Pulmonary artery endothelial cell (primary cell): ENCODE measurements around the gene OR5H14. TPM values are rescaled to one million over a fixed set of nuclear protein-coding genes. Genes with fewer than 3 reads are reported as not detected.
"Not testable (repeated sequence)": the region's sequence is repeated elsewhere in the genome, so short reads cannot be mapped to it uniquely, and the experiment has no call there.

Experiments used
- DNase-seq: peaks from one replicate; pipeline ENCODE4 v3.0.0-alpha.2; 2011; ENCODE audit warnings: low read depth, low spot score
- total RNA-seq: library from RNA; depleted of rRNA; stranded (reverse); fragments of >200 nt; gene quantifications from 2 replicates; pipeline ENCODE4 v1.2.3, GENCODE V29; 2014

Gene OR5H14
- total RNA-seq, 1 donor from 2014 or later = not detected

DNA sequence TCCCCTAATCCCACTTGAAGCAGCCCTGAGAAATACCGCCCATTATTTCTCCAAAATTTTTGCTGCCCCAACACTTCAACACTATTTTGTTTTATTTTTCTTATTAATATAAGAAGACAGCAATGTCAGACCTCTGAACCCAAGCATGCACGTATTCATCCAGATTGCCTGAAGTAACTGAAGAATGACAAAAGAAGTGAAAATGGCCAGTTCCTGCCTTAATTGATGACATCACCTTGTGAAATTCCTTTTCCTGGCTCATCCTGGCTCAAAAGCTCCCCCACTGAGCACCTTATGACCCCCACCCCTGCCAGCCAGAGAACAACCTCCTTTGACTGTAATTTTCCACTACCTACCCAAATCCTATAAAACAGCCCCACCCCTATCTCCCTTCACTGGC lies 49.0 kb downstream of the OR5H14 start:
- not testable (repeated sequence) for DNase-seq

DNA sequence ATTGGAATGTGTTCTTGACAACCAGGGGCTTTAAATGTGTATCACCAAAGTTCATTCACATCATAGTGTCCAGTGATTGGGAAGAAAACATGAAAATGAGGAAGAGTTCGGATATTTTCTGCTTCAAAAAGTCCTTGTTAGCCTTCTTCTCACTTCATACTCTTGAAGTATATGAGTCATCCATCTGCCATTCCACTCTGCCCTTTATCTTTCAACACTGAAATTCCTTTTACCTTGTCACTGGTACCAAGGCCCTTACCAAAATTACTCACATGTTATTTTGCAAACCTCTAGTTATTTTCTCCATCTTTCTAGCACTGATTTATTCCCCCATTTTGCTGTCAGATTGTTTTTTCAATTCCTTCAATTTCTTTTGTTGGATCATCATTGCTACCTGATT lies 51.7 kb downstream of the OR5H14 start:
- DNase-seq = no peak

Other genes starting within 250 kb of the OR5H14 start
- 27.4 and 33.6 TPM in 2 replicates for gene RIOX2, start 175.0 kb upstream of the OR5H14 start, total RNA-seq
- not detected in 2 replicates for gene GABRR3, start 112.2 kb upstream of the OR5H14 start, total RNA-seq
- not detected in 2 replicates for gene OR5AC2, start 60.3 kb upstream of the OR5H14 start, total RNA-seq
- gene OR5H1, start 16.8 kb upstream of the OR5H14 start, total RNA-seq = not detected in 2 replicates
- not detected in 2 replicates for gene OR5H15, start 19.2 kb downstream of the OR5H14 start, total RNA-seq
- not detected in 2 replicates for gene OR5H6, start 116.8 kb downstream of the OR5H14 start, total RNA-seq
- not detected in 2 replicates for gene OR5H2, start 135.0 kb downstream of the OR5H14 start, total RNA-seq
- not detected in 2 replicates for gene OR5K4, start 206.4 kb downstream of the OR5H14 start, total RNA-seq
- gene OR5K3, start 243.2 kb downstream of the OR5H14 start, total RNA-seq = not detected in 2 replicates